Esophagus squamous epithelium (tissue), 5 donors: Measurements from ENCODE around the gene PRMT2. TPM values are rescaled to one million over a fixed set of nuclear protein-coding genes. Genes with fewer than 3 reads are reported as not detected.
"Not testable (repeated sequence)": the region's sequence is repeated elsewhere in the genome, so short reads cannot be mapped to it uniquely, and the experiment has no call there.

Source experiments
- DNase-seq: peaks from one replicate; lab custom pipeline; 2025; lab: John Stamatoyannopoulos, UW
- H3K27ac ChIP-seq, 4 donors: fragments of 200-600 bp; sonication (generic); one replicate each; pipeline ENCODE4 v1.5.1; 2016 to 2019; ENCODE audit warnings: mild to moderate bottlenecking in 1 of 4
- H3K27me3 ChIP-seq, 4 donors: fragments of 200-600 bp; sonication (generic); 1 replicate in 3 of 4; 2 replicates in 1 of 4; pipeline versions ENCODE4 v1.5.1 to v1.6.0; 2017 to 2021; ENCODE audit warnings: antibody characterized with exemption in 1 of 4
- H3K36me3 ChIP-seq, 3 donors: fragments of 200-600 bp; sonication (generic); one replicate each; pipeline ENCODE4 v1.5.1; 2016 to 2019
- H3K4me1 ChIP-seq, 3 donors: fragments of 200-600 bp; sonication (generic); one replicate each; pipeline ENCODE4 v1.5.1; 2017 to 2019
- H3K4me3 ChIP-seq, 4 donors: fragments of 200-600 bp; sonication (generic); 1 replicate in 3 of 4; 2 replicates in 1 of 4; pipeline ENCODE4 v1.5.1; 2016 to 2019; ENCODE audit warnings: mild to moderate bottlenecking in 2 of 4, moderate library complexity in 1 of 4
- H3K9me3 ChIP-seq, 3 donors: fragments of 200-600 bp; sonication (generic); one replicate each; pipeline ENCODE4 v1.5.1; 2016 to 2019
- POLR2A ChIP-seq, 4 donors: fragments of 450-650 bp; IDR thresholded peaks; one replicate each; pipeline ENCODE4 v1.6.1; 2017; ENCODE audit warnings: antibody characterized with exemption in 4 of 4, mild to moderate bottlenecking in 4 of 4, moderate library complexity in 3 of 4
- WGBS, 2 donors: methylation state at CpG; one replicate each; pipeline ENCODE4 v1.1.5; 2018; 5-methylcytosine and 5-hydroxymethylcytosine counted together
- intact Hi-C: fragments of 100-400 bp; cut with DNase I; formaldehyde crosslinking; loops from one replicate; pipeline ENCODE4 v1.15.0; 2022
- total RNA-seq, 4 donors: library from RNA; depleted of rRNA; stranded (reverse); fragments of >200 nt; gene quantifications; one replicate each; pipeline ENCODE4 v1.1.0, GENCODE V29; 2016
- TF ChIP-seq, protein P1 (sequence below), 6 experiments: fragments of 450-650 bp in 4 of 6; fragments of 200-600 bp in 2 of 6; sonication (generic) in 2 of 6; IDR thresholded peaks; one replicate each; pipeline ENCODE4 v1.5.1; 2016 to 2019; ENCODE audit warnings: antibody characterized with exemption in 6 of 6, mild to moderate bottlenecking in 4 of 6, moderate library complexity in 4 of 6
- donor health status: DM: yes; HTN: yes; CAD: no.

PRMT2 gene
- total RNA-seq, 4 donors from 2014 or later: 72.3 to 125 (median 101) TPM

DNA sequence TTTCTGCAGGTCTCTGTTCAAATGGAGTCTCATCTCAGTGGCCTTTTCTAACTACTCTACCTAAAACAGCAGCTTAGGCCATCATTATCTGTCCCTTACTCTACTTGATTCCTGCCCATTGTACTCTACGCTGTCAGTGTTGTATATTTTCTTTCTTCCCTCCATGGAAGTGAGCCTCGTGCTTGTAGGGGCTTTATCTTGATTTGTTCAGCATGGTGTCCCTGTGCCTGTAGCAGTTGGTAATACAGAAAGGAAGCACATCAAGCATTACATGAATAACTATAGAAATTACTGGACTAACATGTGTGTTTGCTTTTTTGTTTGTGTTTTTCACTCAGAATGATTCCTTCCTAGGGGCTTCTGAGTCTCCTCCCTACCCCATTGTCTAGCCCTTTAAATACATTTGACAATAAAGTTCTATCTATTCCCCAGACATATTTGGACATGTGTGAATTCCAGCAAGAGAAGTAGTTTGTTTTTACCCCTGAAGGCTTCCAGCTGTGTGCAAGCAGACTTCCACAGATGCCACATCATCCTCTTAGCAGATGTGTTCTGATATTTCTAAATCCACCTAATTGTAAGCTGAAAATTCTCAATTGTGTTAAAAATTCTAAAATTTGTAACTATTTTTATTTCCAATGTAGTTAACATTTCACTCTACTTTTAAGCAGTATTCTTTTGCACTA is 40.3 kb downstream of the PRMT2 start:
- H3K4me1 ChIP-seq: no peaks in the 10 kb centered on the region
- intact Hi-C loops: no loop called here
- H3K4me3 ChIP-seq: no peak overlapping the region
- peaks cover 0 to 21% (median 0%) of the 10 kb centered on the region in 4 donors for H3K27me3 ChIP-seq
- no peak overlapping the region for H3K27ac ChIP-seq
- H3K9me3 ChIP-seq: no peaks in the 10 kb centered on the region
- DNase-seq: no peak
- WGBS, 2 donors: 58 to 63% methylated on average over 2 of the region's 2 CpGs
- TF ChIP-seq, protein P1, sequence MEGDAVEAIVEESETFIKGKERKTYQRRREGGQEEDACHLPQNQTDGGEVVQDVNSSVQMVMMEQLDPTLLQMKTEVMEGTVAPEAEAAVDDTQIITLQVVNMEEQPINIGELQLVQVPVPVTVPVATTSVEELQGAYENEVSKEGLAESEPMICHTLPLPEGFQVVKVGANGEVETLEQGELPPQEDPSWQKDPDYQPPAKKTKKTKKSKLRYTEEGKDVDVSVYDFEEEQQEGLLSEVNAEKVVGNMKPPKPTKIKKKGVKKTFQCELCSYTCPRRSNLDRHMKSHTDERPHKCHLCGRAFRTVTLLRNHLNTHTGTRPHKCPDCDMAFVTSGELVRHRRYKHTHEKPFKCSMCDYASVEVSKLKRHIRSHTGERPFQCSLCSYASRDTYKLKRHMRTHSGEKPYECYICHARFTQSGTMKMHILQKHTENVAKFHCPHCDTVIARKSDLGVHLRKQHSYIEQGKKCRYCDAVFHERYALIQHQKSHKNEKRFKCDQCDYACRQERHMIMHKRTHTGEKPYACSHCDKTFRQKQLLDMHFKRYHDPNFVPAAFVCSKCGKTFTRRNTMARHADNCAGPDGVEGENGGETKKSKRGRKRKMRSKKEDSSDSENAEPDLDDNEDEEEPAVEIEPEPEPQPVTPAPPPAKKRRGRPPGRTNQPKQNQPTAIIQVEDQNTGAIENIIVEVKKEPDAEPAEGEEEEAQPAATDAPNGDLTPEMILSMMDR (IDR thresholded peaks at IDR 0.05): no peak
- TF ChIP-seq POLR2A (IDR thresholded peaks at IDR 0.05): no peak
- no peaks in the 10 kb centered on the region for H3K36me3 ChIP-seq

DNA sequence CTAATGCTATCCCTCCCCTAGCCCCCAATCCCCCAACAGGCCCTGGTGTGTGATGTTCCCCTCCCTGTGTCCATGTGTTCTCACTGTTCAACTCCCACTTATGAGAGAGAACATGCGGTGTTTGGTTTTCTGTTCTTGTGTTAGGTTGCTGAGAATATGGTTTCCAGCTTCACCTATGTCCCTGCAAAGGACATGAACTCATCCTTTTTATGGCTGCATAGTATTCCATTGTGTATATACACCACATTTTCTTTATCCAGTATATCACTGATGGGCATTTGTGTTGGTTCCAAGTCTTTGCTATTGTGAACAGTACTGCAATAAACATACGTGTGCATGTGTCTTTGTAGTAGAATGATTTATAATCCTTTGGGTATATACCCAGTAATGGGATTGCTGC is 41.1 kb downstream of the PRMT2 start:
- H3K27me3 ChIP-seq: peaks cover 0 to 17% (median 0%) of the 10 kb centered on the region in 4 donors
- DNase-seq, H3K36me3 ChIP-seq, H3K27ac ChIP-seq, H3K4me1 ChIP-seq, H3K4me3 ChIP-seq, H3K9me3 ChIP-seq, intact Hi-C loops: not testable (repeated sequence)
- WGBS, 2 donors: 88 to 97% methylated on average over 2 of the region's 2 CpGs

DNA sequence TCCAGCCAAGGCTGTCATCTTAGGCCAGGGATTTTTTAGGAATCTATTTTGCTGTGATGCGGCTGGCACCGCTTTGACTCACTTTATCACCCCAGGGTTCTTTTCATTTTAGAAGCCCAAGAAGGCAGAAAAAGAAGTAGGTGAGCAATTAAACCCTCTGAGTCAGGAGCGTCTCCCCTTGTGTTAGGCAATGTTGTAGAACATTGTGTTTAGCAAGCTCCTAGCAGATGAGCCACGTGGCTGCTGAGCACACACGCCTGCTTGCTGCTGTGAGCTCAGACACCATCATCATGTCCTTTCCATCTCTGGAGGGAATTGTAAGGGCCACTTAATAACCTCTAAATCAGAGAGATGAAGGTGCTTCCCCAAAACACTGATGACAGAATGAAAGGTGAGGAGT is 46.1 kb downstream of the PRMT2 start:
- WGBS, 2 donors: 22 to 46% methylated on average over 4 to 5 of the region's 5 CpGs
- DNase-seq, H3K4me1 ChIP-seq, H3K4me3 ChIP-seq, H3K9me3 ChIP-seq, intact Hi-C loops, H3K36me3 ChIP-seq, H3K27ac ChIP-seq: not testable (repeated sequence)
- H3K27me3 ChIP-seq: peaks cover 0 to 13% (median 0%) of the 10 kb centered on the region in 4 donors

DNA sequence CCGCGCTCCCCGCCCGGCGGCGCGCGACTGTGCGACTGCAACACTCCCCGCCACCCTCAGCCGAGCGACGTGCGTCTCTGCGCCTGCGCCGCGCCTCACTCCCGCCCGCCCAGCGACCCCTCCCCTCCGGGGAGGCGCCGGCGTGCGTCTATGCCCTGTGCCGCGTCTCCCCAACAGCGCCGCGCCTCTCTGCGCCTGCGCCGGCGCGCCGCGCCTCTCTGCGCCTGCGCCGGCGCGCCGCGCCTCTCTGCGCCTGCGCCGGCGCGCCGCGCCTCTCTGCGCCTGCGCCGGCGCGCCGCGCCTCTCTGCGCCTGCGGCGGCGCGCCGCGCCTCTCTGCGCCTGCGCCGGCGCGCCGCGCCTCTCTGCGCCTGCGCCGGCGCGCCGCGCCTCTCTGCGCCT is 63.2 kb downstream of the PRMT2 start:
- H3K4me3 ChIP-seq, DNase-seq, H3K4me1 ChIP-seq, H3K27me3 ChIP-seq, H3K36me3 ChIP-seq, H3K9me3 ChIP-seq, H3K27ac ChIP-seq, intact Hi-C loops: not testable (repeated sequence)
- no CpG with 5 or more reads among the region's 81 CpGs for WGBS, 2 donors

- H3K27me3 ChIP-seq, intact Hi-C loops, H3K4me3 ChIP-seq, H3K27ac ChIP-seq, DNase-seq, H3K36me3 ChIP-seq, H3K9me3 ChIP-seq, H3K4me1 ChIP-seq: not testable (repeated sequence)
- WGBS, 2 donors: no CpG with 5 or more reads among the region's 69 CpGs
These were observed 63.6 kb downstream of the PRMT2 start for GRCh38 chr21:46699104-46699503.

Other genes with a start within 250 kb of the PRMT2 start
- gene DIP2A, start 176.8 kb upstream of the PRMT2 start, total RNA-seq: 10 to 100 TPM; 16.7 to 40.3 (median 33.0) TPM
- 10 to 100 TPM in 1 of 4 donors, 1 to 10 TPM in 1, under 1 TPM in 1, not detected in 1; 0.57 to 14.7 (median 8.2) TPM for gene S100B, start 30.6 kb upstream of the PRMT2 start, total RNA-seq